HPDE6-E6E7 (cell line): ENCODE data around the gene KCNJ12.
"Not testable (repeated sequence)": the region's sequence is repeated elsewhere in the genome, so short reads cannot be mapped to it uniquely, and the experiment has no call there.

Source experiments
- DNase-seq: peaks from one replicate; pipeline ENCODE4 v3.0.0; 2011; ENCODE audit warnings: missing footprints; ENCODE audit errors: extremely low spot score

KCNJ12 gene

GRCh38 chr17:21376081-21376758 lies at the start of gene KCNJ12:
Gene KCNJ12 (plus strand): TSS chr17:21376357. CDS start chr17:21415343, 38,986 bp downstream.
- DNase-seq: no peak

- not testable (repeated sequence) for DNase-seq
Observed at GRCh38 chr17:21327921-21328320, 48.2 kb upstream of the KCNJ12 start.

GRCh38 chr17:21328778-21329177 lies 47.4 kb upstream of the KCNJ12 start:
- DNase-seq: not testable (repeated sequence)

- DNase-seq: no peak
Observed at GRCh38 chr17:21330436-21331160, 45.6 kb upstream of the KCNJ12 start.

GRCh38 chr17:21336541-21337294 lies 39.4 kb upstream of the KCNJ12 start:
- DNase-seq: not testable (repeated sequence)

DNA sequence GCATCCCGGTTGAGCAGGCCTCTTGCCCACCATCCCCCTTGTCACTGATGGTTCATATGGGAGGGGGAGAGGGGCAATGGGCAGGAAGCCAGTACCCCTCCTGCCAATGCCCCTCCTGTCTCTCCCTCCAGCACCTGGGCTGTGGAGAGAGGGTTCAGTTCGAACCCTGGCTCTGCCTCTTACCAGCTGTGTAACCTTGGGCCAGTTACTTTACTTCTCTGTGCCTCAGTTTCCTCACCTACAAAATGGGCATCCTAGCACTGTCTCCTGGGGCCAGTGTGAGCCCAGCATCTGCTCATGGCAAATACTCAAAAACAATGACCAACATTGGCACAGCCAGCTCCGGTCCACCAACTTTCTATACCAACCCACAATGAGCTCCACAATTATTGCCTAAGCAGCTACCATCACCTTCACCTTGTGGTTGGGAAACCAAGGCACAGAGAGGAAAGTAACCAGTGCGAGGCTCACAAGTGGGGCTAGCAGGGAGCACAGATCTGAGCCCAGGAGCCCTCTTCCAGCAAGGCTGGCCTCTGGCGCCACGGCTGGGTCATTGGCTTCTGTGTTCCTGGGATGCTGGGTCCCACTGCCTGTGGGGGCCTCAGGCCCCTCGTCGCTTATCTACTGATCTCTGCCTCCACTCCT lies 38.1 kb upstream of the KCNJ12 start:
- DNase-seq: not testable (repeated sequence)

DNA sequence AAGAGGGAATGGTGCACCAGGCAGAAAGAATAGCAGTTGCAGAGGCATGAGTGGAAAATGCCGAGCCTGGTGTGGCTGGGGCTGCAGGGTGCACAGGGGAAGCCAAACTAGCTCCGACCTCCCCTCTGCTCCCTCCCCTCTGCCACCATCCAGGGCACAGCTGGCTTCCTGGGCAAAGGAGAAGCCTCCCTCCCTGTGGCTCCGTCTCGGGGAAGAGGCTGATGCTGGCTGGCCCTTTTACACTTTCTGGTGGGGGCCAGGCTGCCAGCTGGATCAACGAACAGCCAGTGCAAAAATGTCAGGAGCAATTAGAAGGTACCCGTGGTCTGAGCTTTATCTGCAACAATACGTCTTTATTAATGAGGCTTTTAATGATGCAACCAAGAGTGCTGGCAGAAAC lies 37.1 kb upstream of the KCNJ12 start:
- no peak for DNase-seq

GRCh38 chr17:21339571-21339970 lies 36.6 kb upstream of the KCNJ12 start:
- DNase-seq: not testable (repeated sequence)

GRCh38 chr17:21340407-21340806 lies 35.8 kb upstream of the KCNJ12 start:
- not testable (repeated sequence) for DNase-seq

DNA sequence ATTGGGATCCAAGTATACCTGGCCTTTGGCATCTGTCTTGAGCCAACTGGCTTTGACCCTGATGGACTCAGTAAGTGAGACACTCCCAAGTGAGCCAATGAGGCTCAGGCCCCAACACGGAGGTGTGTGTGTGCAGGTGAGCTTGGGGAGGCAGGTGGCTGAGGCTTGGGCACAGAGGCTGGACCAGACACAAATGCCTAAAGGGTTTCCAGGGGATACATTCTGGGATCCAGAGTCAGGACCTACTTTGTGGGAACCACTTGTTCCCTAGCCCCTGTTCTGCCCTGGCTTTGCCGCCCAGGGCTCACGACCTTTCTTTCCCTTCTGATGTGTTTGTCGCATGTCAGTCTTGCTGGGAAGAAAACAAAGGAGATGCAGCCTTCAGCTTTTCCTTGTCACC lies 34.9 kb upstream of the KCNJ12 start:
- not testable (repeated sequence) for DNase-seq

DNA sequence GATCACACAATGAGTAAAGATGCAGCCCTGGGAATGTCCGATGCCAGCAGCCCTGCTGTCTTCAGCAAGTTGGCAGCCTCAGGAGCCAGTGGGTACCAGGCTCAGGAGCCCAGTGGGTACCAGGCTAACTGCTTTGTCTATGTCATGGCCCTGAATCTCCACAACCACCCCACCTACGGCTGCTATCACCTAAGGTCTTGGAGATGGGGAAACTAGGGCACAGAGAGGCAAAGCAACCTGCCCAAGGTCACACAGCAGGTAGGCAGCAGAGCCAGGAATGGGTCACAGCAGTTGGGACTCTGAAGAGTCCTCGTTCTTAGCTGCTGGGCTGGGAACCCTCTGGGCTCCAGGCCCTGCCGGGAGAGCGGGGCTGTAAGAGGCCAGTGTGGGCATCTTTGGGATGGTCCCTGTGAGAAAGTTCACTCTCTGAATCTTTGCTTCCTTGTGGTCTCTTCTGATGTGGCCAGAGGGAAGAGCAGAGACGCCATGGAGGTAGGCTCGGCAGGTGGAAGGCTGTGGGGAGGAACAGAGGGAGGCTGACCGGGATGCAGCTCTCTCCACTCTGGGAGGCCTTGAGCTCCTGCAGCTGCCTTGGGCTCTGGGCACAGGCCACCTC lies 34.1 kb upstream of the KCNJ12 start:
- DNase-seq: not testable (repeated sequence)

GRCh38 chr17:21343061-21343949 lies 32.9 kb upstream of the KCNJ12 start:
- not testable (repeated sequence) for DNase-seq

DNA sequence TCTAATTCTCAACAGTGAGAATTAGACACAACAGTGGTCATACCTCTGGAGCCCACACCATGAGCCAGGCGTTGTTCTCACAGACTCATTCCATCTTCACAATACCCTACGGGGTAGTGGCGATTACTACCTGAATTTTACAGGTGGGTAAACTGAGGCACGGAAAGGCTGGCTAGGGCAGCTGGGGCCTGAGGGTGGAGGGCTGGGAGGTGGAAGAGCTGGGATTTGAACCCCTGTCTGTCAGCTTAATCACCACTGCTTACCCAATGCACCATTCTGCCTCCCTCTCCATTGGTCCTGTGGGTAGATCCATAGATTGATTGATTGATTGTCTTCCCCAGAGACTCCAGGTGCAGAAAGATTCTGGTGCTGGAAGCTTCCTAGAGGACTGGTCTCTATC lies 31.4 kb upstream of the KCNJ12 start:
- not testable (repeated sequence) for DNase-seq

DNA sequence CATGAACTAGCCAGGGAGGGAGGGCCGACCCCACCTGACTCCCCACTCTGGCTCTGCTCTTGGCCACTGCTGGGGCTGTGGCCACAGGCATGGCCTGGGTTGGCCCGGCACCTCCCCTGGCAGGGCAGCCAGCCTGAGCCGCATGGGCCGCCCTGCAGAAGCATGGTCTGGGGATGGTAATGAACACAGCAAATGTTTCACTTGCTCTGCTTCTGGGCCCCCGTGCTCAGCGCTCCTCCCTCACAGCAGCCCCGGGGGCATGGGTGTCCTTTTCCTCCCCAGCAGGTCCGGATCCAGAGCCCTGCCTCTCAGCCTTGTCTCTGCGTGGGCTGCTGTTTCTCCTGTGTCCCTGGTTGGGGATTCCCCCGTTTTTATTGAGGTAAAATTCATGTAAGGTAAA lies 30.9 kb upstream of the KCNJ12 start:
- DNase-seq: no peak

GRCh38 chr17:21346107-21346506 lies 30.1 kb upstream of the KCNJ12 start:
- not testable (repeated sequence) for DNase-seq

GRCh38 chr17:21346651-21347250 lies 29.4 kb upstream of the KCNJ12 start:
- DNase-seq: not testable (repeated sequence)

DNA sequence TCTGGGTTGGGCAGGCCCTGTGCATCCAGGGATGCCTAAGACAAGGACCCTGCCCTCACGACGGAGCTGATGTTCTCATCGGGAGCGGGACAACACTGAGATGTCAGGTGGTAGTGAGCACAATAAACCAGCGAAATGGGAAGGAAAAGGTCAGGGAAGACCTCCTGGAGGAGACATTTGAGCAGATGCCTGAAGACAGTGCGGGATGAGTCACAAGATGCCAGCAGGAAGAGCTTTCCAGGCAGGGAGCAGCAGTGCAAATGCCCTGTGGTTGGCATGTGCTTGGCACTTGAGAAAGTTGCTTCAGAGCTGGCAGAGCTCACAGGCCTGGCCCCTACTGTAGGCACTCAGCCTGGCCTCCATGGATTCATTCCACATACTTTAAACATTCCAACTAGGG lies 28.5 kb upstream of the KCNJ12 start:
- DNase-seq: not testable (repeated sequence)

- not testable (repeated sequence) for DNase-seq
Observed at GRCh38 chr17:21348081-21348925, 27.9 kb upstream of the KCNJ12 start.

- DNase-seq: not testable (repeated sequence)
Observed at GRCh38 chr17:21348926-21349261, 27.3 kb upstream of the KCNJ12 start.
